ENCODE data around the gene TNFRSF19.

DNA sequence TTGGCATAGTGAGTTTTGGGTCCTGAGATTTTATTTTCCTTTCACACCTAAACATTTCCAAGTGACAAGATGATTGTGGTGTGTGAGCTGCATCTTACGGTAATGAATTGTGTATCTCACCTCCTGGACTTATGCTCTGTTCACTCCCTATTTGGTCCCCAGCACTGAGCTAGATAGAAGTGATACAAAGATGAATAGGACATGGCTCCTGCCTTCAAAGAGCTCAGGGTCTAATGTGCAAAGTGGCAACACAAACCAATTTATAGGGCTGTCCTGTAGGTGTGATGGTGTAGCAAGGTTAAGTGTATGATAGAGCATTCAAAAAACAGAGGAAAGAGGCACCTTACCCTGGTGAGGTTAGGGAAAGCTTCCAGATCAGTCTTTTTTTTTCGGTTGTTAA, 17.6 kb upstream of the TNFRSF19 start:
- TF ChIP-seq, protein P1, sequence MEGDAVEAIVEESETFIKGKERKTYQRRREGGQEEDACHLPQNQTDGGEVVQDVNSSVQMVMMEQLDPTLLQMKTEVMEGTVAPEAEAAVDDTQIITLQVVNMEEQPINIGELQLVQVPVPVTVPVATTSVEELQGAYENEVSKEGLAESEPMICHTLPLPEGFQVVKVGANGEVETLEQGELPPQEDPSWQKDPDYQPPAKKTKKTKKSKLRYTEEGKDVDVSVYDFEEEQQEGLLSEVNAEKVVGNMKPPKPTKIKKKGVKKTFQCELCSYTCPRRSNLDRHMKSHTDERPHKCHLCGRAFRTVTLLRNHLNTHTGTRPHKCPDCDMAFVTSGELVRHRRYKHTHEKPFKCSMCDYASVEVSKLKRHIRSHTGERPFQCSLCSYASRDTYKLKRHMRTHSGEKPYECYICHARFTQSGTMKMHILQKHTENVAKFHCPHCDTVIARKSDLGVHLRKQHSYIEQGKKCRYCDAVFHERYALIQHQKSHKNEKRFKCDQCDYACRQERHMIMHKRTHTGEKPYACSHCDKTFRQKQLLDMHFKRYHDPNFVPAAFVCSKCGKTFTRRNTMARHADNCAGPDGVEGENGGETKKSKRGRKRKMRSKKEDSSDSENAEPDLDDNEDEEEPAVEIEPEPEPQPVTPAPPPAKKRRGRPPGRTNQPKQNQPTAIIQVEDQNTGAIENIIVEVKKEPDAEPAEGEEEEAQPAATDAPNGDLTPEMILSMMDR (IDR thresholded peaks at IDR 0.05; ENCODE audit: low read depth, low read length, missing input control) = no peak
- TF ChIP-seq RXRA (IDR thresholded peaks at IDR 0.05) (no peak), TAF1 (conservative IDR thresholded peaks at IDR 0.05) (no peak), EGR1 (IDR thresholded peaks at IDR 0.05; ENCODE audit: low read depth in 2 of 2) (no peak), RAD21 (IDR thresholded peaks at IDR 0.05) (no peak), FOXA2 (IDR thresholded peaks at IDR 0.05) (no peak), JUND (IDR thresholded peaks at IDR 0.05) (no peak), SP1 (IDR thresholded peaks at IDR 0.05) (no peak), YY1 (IDR thresholded peaks at IDR 0.05) (no peak), GABPA (IDR thresholded peaks at IDR 0.05 in 1 of 2, conservative IDR thresholded peaks at IDR 0.05 in 1 of 2) (no peak), FOXA1 (IDR thresholded peaks at IDR 0.05) (no peak)
- TF ChIP-seq, protein P2, sequence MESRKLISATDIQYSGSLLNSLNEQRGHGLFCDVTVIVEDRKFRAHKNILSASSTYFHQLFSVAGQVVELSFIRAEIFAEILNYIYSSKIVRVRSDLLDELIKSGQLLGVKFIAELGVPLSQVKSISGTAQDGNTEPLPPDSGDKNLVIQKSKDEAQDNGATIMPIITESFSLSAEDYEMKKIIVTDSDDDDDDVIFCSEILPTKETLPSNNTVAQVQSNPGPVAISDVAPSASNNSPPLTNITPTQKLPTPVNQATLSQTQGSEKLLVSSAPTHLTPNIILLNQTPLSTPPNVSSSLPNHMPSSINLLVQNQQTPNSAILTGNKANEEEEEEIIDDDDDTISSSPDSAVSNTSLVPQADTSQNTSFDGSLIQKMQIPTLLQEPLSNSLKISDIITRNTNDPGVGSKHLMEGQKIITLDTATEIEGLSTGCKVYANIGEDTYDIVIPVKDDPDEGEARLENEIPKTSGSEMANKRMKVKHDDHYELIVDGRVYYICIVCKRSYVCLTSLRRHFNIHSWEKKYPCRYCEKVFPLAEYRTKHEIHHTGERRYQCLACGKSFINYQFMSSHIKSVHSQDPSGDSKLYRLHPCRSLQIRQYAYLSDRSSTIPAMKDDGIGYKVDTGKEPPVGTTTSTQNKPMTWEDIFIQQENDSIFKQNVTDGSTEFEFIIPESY (IDR thresholded peaks at IDR 0.05) = no peak
- TF ChIP-seq, protein P3, sequence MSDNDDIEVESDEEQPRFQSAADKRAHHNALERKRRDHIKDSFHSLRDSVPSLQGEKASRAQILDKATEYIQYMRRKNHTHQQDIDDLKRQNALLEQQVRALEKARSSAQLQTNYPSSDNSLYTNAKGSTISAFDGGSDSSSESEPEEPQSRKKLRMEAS (IDR thresholded peaks at IDR 0.05) = no peak
- TF ChIP-seq, protein P4, sequence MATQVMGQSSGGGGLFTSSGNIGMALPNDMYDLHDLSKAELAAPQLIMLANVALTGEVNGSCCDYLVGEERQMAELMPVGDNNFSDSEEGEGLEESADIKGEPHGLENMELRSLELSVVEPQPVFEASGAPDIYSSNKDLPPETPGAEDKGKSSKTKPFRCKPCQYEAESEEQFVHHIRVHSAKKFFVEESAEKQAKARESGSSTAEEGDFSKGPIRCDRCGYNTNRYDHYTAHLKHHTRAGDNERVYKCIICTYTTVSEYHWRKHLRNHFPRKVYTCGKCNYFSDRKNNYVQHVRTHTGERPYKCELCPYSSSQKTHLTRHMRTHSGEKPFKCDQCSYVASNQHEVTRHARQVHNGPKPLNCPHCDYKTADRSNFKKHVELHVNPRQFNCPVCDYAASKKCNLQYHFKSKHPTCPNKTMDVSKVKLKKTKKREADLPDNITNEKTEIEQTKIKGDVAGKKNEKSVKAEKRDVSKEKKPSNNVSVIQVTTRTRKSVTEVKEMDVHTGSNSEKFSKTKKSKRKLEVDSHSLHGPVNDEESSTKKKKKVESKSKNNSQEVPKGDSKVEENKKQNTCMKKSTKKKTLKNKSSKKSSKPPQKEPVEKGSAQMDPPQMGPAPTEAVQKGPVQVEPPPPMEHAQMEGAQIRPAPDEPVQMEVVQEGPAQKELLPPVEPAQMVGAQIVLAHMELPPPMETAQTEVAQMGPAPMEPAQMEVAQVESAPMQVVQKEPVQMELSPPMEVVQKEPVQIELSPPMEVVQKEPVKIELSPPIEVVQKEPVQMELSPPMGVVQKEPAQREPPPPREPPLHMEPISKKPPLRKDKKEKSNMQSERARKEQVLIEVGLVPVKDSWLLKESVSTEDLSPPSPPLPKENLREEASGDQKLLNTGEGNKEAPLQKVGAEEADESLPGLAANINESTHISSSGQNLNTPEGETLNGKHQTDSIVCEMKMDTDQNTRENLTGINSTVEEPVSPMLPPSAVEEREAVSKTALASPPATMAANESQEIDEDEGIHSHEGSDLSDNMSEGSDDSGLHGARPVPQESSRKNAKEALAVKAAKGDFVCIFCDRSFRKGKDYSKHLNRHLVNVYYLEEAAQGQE (IDR thresholded peaks at IDR 0.05) = no peak

Measured in liver (tissue), 3 donors.